ENCODE data around the gene ACAP3.

GRCh38 chr1:1259951-1260600 is 47.7 kb downstream of the ACAP3 start:
- TF ChIP-seq CTCF (IDR thresholded peaks at IDR 0.05; ENCODE audit: low read depth, low read length, poor library complexity, severe bottlenecking) (no peak), EZH2phosphoT487 (IDR thresholded peaks at IDR 0.05; ENCODE audit: borderline replicate concordance, low read length) (no peak)

All from DOHH2 (cell line).